Stimulated activated CD4-positive, alpha-beta T cell treated with anti-CD3 and anti-CD28 coated beads, Interleukin-12 subunit alpha, Interleukin-12 subunit beta, amount 100 ng/mL, for 48 hours (primary cell): ENCODE data around the gene MMP28.

Experiments
- DNase-seq, 3 donors: peaks; one replicate each; pipeline ENCODE4 v3.0.0-alpha.2; 2020; ENCODE audit warnings: low read depth in 2 of 3, low spot score in 1 of 3

MMP28 gene

DNA sequence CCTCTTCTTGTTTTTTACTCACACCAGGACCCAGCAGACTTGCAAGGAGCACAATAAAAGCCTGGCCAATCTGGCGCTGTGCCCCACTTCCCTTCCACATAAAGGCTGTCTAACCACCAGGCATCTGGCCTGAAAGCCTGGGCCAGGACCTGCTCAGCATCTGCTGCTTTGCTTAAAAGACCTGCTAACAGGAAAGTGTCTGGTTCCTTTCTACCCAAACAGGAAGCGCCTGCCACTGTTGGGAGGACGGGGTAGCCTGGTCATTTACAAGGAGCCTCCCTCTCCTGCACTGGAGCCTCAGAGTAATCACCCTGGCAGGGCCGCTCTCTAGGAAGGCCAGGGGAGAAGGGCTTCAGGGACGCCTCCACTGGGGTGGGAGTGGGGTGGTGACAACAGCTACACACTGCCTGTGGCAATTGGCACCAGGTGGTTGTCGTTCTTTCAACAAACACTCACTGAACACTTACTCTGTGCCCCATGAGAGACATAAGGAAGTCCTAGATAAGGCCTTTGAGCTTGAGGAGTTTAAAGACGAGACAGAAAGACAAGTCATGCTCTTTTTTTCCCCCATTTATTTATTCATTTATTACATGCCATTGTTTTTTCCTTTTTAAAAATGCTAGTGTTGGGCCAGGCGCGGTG lies 6.3 kb upstream of the MMP28 start:
- DNase-seq: no peak

DNA sequence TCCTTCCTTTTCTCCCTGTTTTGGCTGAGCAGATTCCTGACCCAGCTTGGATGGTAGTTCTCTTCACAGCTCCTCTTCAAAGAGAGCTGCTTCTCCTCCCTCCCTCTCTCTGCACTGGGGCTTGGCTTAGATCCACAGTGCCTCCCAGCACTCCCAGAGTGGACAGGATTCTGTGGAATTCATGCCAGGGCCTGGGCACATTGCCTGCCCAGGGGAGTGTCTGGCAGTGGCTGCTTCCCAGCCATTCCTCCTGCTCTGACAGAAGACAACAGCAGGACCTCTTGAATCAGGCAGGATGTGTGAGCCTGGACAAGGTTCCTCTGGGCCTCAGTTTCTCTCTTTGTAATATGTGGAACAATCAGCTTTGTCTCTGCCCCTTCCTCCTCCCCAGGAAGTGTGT lies 4.5 kb upstream of the MMP28 start:
- DNase-seq: no peak

DNA sequence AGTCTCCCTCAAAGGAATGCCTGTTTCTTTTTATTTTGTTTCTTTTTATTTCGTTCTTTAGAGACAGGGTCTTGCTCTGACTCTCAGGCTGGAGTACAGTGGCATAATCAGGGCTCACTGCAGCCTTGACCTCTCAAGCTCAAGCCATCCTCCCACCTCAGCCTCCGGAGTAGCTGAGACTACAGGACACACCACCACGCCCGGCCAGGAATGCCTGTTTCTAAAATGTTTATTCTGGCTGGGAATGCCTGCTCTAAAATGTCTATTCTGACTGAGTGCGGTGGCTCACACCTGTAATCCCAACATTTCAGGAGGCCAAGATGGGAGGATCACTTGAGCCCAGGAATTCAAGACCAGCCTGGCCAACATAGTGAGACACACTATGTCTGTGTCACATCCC lies 2.5 kb upstream of the MMP28 start:
- DNase-seq: no peak

DNA sequence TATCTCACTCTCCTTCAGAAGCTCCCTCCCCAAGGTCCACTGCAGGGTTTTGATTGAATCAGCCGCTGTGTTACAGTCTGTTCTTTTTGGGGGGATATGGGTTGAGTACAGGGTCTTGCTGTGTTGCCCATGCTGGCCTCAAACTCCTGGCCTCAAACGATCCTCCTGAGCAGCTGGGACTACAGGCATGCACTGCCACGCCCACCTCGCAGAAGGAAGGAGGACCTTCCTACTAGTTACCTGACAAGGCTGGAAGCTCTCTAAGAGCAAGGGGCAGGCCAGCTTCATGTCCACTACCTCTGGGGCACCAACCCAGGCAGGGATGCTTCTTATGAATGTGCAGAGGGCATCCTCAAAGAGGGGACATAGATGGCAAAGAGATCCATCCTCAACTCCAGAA lies 1.9 kb upstream of the MMP28 start:
- no peak for DNase-seq

DNA sequence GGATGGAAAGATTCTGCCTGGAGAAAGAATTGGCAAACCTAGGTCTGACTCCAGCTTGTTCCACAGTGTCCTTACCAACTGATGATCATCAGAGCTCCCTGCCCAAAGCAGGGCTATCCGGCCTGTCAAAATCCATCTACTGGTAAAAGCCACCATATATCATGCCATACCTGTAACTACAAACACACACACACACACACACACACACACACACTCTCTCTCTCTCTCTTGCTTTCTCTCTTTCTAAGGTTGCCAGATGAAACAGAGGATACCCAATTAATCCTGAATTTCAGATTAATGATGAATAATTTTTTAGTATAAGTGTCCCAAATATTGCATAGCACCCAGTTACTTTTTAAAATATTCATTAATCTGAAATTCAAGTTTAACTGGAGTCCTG lies 1.5 kb upstream of the MMP28 start:
- no peak for DNase-seq

DNA sequence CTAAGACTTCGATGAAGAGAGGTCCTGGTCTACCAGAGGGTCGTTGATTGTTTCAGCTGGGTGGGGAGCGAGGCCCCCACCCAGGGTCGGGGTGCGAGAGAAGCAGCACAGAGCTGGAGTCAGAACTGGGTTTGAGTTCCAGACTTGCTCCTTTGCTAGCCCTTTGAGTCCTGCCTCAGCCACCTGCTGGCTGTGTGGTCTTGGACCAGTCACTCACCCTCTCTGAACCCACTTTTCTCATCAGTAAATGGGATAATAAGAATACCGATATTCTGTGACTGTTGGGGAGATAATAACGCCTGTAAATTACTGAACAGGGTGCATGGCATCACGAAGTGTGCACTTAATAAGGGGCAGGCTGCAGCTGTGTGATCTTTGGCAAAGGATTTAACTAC lies 427 bp upstream of the MMP28 start:
- DNase-seq: no peak

DNA sequence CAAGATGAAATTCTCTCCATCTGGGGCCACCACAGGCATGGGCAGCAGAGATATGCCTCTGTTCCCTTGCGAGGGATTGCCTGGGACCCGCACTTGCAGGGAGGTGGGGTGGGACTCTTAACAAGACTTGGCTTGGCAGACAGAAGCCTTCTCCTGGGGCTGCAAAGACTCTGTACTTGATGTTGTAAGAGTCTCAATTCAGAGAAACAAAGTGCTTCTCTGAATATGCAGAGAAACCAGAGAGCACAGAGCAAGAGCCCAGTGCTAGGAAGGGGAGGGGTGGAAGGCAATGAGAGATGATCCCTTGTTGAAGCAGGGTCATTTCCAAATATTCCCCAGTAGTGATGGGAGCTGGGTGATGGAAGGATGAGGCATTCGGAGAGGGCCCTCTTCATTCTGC lies 2.2 kb downstream of the MMP28 start:
- no peak for DNase-seq

DNA sequence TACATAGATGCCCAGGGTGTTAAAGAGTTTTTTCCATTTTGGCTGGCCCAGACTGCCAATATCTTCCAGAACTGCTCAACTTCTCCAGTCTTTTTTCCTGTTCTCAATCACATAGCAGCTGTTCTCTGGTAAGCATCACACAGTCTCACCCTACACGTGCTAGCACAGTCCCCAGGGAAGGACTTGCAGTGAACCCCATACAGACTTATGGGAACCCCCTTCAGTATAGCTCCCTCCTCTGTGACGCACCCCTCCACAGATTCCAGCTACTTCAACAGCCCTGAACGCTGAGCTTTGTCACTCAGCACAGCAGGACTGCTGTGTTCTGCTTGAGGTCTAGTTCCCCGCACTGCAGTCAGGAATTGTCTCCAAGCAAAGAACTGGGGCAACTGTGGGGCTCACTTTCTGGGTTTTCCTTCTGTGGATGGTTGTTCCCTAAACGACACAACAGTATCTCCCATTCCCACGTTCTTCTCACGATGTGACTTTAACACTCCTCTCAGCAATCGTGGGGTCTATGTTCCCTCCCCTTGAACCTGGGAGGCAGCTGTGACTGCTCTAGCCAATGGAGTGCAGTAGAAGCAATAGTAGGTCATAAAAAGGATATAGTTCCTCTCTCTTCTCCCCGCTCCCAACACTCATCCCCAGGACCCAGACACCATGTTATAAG lies 3.6 kb downstream of the MMP28 start:
- no peak for DNase-seq

DNA sequence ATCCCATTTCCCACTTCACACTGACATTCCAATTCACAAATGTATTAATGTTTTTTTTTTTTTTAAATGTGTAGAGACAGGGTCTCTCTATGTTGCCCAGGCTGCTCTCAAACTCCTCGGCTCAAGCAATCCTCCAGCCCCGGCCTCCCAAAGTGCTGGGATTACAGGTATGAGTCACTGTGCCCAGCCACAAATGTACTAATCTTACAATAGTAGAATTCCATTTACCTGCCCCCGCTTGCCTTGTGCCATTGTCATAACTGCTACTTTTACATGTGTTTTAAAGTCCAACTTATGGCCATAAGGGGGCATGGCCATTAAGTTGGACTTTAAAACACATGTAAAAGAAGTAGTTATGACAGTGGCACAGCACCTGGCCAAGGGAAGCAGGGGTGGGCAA lies 4.6 kb downstream of the MMP28 start:
- DNase-seq: no peak

DNA sequence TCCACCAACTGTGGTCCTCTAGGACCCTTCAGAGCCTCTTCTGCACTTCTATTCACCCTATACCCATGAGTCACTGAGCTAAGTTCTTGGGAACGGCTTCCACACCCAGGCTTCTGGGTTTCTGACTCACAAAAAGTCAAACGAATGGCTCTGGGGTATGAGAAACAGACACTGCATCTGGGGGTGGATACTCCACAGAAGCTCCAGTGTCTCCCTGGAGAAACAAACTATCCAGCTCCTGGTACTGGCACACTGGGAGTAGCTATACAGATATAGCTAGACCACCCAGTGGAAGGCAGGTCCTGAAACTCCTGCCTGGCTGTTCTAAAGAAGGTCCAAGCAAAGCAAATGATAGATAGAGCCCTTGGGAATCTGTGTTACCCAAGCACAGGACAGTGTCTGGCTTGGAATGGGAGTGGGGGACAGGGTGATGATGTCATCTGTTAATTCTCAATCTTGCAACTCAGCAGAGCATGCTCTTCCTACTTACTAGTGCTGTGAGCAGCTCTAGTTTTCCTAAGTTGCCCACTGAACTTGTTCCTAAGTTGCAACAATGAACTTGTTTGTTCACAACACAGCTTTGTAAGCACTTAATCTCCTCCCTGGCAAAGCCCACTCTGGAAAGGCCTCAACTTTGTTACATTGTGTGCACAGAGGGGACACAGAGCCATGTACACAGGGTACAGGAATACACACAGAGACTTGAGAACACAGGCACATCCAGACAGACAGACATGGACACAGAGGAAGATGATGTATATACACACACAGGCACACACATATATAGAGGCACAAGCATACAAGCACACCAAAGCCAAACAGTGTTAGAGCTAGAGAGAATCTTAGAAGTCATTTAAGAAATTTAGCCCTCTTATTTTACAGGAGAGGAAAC lies 6.7 kb downstream of the MMP28 start:
- DNase-seq: no peak

DNA sequence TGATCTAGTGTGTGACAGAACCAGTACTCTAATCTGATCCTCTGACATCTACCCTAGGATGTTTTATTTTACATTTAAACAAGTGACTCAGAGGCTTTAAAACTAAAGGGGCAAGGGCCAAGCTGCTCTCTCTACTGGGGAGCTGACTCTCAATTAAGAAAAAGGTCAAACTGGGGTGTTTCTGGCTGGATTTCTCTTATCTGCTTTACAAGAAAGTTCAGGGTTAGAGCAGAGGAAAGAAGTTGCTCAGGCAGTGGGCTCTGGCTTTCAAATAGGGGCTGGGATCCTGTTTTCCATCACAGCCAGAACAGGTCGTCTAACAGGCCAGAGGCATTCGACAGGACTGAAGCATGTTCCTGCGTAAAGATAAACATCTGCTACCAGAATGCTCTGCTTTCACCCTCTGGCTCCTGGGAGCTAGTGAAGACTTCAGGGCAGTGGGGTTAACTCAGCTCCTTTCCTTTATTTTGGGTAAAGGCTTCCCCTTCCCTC lies 8.5 kb downstream of the MMP28 start:
- DNase-seq: no peak

DNA sequence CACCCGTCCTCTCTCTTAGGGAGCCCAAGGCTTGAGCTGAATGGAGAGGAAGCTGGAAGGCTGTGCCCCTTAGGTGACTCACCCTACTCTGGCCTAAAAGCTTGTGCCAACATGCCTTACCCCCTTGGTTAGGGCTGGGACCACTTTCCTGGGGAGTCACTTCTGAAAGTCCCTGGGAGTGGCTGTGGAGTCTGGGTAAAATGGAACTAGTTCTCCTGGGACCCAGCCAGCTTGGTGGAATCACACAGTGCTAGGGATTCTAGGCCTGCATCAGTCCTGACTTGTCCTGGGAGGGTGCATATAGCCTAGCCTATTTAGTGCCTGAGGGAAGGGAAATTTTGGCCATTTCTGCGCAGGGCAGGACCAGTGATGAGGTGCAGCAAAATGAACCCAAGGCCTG lies 10.5 kb downstream of the MMP28 start:
- no peak for DNase-seq

DNA sequence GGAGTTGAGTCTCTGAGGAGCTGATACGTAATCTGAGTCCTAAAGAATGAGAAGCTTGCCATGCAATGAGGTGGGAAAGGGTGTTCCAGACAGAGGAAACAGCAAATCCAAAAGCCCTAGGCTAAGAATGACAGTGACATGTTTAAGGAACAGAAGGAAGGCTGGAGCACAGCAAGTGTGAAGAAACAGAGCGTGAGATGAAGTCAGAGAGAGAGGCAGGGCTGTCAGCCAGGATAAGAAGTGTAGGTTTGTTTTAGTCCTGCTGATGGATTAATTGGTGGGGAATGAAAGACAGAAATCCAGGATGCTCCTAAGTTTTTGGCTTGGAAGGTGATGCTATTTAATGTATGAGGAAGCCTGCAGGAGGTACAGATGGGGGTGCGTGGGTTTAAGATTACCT lies 14.5 kb downstream of the MMP28 start:
- no peak for DNase-seq

DNA sequence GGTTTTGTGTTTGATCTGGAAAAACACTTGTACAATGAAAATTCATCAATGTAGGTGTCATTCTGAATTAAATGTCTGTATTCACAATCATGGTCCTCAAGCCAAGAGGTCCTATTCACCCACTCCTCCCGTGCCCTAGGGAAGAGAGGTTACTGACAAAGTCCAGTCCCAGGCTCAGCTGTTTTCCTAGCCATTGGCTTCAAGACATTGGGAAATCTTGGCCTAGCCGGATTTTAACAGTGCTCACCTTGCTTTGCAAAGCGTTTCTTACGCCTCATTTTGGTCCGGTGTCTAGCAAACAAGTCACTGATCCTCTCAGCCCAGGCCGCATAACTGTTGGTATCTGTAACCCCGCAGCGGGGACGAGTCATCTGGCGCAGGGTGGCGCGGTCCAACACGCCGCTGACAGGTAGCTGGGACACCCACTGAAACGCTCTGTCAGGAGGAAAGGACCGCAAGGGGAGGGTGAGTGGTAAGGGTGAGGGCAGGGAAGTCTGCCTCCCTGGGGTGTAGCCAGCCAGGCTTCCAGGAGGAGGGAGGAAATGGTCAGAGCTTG lies 16.7 kb downstream of the MMP28 start:
- DNase-seq: no peak

DNA sequence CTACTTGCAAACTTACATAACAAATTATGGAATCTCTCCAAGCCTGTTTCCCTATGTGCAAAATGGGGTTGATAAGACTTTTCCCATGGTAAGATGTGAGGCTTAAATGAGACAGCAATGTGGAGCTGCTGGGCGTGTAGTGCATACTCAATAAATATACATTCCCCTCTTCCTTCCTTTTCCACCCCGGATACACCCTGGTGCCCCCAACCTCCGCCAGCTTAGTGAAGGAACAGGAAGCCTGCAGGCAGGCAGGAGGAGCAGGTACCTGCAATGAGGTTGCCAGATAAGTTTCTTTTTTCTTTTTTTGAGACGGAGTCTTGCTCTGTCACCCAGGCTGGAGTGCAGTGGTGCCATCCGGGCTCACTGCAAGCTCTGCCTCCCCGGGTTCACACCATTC lies 19.9 kb downstream of the MMP28 start:
- no peak for DNase-seq

DNA sequence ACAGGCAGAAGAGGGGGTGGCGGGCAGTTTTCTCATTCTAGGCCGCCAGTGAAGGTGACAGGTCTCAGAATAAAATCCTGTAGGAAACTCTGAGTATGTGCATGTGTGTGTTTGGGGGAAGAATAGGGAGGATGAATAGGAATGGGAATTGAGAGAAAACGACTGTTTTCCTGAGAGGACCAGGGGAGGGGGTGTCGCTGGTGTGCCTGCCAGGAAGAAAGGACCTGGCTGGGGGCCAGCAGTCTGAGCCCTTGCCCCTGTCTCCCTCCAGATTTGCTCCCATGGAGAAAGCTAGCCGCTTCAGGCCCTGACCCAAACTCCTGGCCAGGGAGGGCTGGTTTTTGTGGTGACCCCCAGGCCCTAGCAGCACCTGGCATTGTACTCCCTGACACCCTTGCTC lies 20.4 kb downstream of the MMP28 start:
- DNase-seq: no peak

DNA sequence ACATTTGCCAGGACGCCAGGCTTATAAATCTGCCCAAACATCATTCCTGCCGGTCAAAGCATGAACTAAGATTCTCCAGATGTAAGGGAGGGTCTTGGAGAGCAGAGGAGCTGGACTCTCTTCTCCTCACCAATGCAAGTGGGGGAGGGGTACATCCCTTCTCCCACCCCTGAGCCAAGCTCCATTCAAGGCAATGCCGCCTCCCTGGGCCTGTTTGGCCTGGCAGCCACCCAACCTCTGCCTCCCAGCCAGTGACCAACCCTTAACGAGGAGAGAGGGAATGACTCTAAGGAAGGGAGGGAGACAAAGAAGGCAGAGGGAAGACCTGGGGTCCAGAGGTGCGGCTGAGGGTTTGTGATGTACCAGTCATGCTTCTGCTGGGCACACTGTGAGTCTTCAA lies 20.9 kb downstream of the MMP28 start:
- no peak for DNase-seq

DNA sequence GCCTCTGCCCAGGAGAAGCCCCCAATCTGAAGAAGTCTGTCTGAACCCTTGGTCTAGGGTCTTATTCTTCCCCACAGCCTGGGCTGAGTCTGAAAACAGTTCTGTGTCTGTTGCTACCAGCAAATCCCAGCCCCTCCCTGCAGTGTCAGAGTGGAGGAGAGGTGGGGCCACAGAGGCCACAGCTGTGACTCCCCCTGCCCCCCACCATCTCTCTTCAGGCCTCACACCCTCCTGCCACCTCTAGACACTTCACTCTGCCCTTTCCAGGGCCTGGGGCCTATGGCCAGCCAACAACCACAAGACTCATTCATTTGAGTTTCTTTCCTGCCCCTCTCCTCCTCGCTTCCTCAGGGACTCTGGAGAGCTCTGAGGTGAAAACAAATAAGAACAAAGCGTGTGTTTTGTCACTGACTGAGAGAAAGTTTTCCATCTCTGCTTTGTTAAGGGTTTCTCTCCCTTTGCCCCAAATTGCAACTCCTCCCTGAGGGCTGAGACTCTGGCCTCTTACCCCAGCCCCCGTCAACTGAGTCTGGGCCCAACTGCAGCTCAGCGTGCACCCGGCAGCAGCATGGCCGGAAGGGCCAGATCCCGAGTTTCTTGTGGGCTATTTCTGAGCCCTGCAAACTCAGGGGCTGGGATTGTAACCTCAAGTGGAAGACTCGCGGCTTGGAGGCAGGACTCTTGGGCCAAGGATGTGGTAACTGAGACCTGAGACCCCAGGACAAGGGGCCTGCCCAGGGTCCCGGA lies 21.6 kb downstream of the MMP28 start:
- no peak for DNase-seq

DNA sequence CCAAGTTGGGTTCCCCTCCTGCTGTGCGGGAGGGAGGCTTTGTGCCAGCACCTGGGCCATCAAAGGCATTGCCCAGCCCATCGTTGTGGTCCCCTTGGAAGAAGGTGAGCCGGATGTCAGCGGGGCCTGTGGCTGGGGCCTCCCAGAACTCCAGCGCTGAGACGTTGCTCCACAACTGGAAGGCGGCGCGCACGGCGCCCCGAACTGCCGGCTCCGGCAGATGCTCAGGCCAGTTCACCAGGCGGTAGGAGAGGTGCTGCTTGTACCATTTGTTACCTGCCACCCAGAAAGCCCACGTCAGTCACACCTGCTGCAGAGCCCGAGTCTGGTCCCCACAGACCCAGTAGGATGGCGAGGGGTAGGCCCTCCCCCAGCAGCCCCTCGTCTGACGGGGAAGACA lies 22.3 kb downstream of the MMP28 start:
- DNase-seq: no peak

DNA sequence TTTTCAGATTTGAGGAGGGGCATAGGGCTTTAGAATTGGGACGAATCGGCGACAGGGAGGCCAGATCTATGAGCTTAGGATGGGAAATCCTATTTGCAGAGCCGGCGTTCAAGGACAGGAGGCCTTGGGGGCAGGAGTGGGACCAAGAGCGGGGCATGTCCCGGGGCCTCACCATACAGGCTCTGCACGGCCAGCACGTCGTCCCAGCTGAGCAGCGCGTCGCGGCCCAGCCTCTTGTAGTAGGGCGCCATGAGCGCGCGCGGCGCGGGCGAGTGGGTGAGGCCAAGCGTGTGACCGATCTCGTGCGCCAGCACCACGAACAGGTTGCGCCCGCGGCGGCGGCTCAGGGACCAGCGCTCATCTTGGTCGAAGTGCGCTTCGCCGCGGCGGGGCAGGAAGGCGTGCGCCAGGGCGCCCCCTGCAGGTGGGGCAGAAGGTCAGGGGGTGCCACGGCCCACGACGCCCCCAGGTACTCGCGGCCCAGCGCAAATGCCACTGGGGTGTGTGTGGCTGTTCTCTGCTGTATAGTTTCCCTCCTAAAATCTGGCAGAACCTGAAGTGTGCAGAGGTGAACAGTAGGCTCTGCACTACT lies 25.4 kb downstream of the MMP28 start:
- no peak for DNase-seq

DNA sequence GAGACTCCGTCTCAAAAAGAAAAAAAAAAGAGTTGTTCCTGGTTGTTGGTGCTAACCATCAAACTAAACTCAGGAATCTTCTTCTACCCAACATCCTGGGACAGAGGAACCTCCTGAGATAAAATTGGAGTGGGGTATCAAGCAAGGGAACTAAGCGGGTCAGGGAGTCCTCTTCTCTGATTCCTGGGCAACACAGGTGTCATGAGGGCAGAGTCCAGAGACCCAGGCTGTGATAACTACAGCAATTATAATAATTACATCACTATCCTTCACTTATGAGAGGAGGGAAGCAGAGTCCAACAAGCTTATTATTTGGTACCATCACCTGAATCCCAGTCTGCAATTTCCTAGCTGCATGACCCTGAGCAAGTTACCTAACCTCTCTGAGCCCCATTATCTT lies 26.6 kb downstream of the MMP28 start:
- no peak for DNase-seq
